GM12875 (cell line): ENCODE data around the gene RWDD4.
"Not testable (repeated sequence)": the region's sequence is repeated elsewhere in the genome, so short reads cannot be mapped to it uniquely, and the experiment has no call there.

Source experiments
- H3K4me3 ChIP-seq: one replicate; pipeline ENCODE4 v1.5.1; 2011; ENCODE audit warnings: low read depth, low read length, control low read depth
- TF ChIP-seq, protein P1 (sequence below): IDR thresholded peaks from 2 replicates; pipeline ENCODE4 v1.5.1; 2011; ENCODE audit warnings: low read depth, mild to moderate bottlenecking, control low read depth, inconsistent platforms, low read length, moderate library complexity, borderline replicate concordance; ENCODE audit not compliant: insufficient read depth

The RWDD4 gene

DNA sequence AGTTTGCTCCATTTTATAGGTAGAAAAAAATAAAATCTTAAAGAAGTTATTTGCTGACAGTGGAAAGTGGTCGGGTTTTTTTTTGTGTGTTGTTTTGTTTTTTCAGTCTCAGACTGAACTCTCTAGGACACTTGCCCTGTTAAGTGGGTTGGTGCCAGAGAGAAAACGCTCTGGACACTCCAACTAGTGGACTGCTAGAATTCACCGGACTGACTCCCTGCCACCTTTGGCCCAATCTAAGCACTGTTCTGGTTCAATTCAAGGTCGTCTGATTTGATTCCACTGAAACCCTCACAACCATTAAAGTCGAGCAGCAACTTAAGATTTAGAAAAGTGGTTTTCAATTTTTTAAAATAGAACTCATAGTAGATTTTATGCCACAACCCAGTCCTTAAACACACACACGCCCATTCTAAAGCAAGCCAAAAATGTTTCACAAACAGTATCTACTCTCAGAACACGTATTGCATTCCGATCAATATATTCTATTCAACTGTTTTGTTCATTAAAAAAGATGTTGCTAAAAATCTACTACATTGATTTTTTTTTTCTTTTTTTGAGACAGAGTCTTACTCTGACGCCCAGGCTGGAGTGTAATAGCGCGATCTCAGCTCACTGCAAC lies 27.3 kb downstream of the RWDD4 start:
- no peak overlapping the region for H3K4me3 ChIP-seq
- TF ChIP-seq, protein P1, sequence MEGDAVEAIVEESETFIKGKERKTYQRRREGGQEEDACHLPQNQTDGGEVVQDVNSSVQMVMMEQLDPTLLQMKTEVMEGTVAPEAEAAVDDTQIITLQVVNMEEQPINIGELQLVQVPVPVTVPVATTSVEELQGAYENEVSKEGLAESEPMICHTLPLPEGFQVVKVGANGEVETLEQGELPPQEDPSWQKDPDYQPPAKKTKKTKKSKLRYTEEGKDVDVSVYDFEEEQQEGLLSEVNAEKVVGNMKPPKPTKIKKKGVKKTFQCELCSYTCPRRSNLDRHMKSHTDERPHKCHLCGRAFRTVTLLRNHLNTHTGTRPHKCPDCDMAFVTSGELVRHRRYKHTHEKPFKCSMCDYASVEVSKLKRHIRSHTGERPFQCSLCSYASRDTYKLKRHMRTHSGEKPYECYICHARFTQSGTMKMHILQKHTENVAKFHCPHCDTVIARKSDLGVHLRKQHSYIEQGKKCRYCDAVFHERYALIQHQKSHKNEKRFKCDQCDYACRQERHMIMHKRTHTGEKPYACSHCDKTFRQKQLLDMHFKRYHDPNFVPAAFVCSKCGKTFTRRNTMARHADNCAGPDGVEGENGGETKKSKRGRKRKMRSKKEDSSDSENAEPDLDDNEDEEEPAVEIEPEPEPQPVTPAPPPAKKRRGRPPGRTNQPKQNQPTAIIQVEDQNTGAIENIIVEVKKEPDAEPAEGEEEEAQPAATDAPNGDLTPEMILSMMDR = no peak

DNA sequence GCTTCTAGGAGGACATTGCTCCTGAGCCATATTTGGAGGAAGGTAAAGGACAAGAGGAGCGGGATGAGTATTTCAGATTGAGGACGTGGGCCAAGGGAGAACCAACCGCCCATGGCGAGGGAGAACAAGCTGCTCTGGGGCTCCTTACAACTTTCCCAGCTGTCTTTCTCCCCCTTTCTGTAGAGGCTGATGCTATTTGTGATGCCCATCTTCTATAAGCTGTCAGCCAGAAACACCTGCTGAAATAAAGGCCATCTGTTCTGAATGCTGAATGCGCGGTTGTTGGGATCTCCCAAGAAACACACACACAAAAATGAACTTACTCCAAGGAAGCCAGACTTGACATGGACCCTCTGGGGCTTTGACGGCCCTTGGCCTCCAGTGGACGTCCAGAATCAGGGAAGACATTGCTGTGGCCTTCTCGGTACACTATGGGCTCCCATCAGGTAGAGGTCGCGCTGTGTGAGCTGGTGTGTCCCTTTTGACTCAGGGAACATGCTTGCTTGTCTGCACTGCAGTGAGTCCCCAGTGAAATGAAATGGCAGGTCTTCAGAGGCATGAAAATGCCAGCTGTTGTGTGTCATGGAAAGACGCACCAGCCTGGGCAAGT lies 30.9 kb downstream of the RWDD4 start:
- TF ChIP-seq, protein P1 = no peak
- no peak overlapping the region for H3K4me3 ChIP-seq

DNA sequence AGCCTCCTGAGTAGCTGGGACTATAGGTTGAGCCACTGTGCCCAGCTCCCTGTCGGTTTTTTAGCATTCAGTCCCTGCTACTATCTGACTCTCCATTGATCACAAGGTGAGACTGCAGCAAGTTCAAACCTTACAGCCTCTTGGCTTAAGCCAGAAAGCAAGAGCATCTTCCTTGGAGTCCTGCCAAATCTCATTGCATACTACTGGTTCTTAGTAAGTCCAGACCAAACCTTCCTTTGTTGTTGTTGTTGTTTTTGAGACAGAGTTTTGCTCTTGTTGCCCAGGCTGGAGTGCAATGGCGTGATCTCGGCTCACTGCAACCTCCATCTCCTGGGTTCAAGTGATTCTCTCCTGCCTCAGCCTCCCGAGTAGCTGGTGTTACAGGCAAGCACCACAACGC lies 31.7 kb downstream of the RWDD4 start:
- not testable (repeated sequence) for H3K4me3 ChIP-seq

DNA sequence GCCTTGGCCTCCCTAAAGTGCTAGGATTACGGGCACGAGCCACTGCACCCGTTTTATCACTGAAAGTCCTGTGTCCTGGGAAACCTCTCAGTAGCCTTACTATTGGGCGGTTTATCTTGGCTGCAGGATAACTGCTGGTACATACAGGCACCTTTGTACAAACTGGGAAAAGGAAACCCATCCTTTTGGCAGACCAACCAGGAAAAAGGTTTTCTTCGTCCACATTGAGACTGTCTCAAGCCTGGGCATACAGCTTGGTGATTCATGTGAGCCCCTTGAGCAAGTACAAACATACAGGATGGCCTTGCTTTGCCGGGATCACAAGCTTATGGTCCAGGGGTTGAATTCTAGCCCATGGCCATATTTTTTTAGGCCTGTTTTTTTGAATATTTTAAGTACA lies 32.8 kb downstream of the RWDD4 start:
- TF ChIP-seq, protein P1 = no peak
- no peak overlapping the region for H3K4me3 ChIP-seq

DNA sequence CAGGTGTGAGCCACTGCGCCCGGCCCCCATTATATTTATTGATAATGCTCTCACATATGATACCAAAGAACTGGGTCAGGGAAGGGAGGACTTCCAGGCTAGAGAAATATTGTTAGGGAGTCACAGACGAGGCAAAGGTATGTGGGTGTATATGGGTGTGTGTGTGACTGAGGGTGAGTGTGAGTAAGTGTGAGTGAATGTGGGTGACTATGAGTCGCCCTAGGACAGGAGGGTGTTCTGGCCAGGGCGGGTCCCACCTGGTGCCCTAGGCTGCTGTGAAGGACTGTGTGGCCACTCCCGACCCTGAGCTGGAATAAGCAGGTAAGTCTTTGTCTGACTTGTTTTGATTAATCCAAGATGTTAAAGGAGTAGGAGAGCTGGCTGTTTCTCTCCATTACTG lies 34.4 kb downstream of the RWDD4 start:
- no peak overlapping the region for H3K4me3 ChIP-seq
- TF ChIP-seq, protein P1 = no peak

DNA sequence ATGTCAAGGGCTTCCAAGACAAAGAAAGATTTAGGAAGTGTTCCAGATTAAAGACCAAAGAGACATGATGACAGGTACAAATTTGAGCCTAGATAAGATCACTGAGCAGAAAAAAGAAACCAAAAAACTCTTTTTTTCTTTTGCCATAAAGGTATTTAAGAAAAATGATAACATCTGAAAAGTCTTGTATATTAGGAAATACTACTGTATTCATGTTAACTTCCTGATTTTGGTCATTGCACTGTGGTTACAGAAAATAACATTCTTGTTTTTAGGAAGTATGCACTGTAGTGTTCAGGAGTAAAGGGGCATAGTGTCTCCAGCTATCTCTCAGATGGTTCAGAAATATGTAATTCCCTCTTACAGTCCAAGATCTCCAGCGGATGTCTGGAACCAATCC lies 37.1 kb downstream of the RWDD4 start:
- no peak overlapping the region for H3K4me3 ChIP-seq
- TF ChIP-seq, protein P1 = no peak

DNA sequence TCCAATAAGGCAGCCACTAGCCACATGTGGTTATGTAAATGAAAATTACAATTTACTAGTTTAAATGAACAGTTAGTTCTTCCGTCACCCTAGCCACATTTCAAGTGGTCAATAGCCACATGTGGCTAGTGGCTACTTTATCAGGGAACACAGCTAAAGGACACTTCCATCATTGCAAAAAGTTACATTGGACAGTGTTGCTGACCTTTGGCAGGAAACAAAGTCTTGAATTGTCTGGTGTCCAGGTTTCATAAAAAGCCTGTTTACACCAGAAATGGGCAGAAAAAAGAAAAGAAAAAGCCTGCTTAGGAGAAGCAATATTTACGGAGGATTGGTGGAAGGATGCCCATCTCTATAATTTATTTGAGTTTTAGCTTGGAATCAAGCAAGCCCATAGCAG lies 38.6 kb downstream of the RWDD4 start:
- no peak overlapping the region for H3K4me3 ChIP-seq
- TF ChIP-seq, protein P1 = no peak
